Kidney (tissue), 14 donors: ENCODE measurements around the gene CARD11. TPM values are rescaled to one million over a fixed set of nuclear protein-coding genes. Genes with fewer than 3 reads are reported as not detected.
A peak's percentile ranks its signal among the peaks of the same experiment; 100 is the strongest.

Experiments
- DNase-seq, 5 donors: peaks; one replicate each; pipeline ENCODE4 v3.0.0-alpha.2; 2013 to 2020
- FAIRE-seq: peaks from 2 replicates; lab custom pipeline; 2012; peaks lifted over from hg19 to GRCh38; lab: Jason Lieb, UNC
- H3K27ac ChIP-seq, 2 donors: one replicate each; pipeline ENCODE4 v1.7.0; 2013; ENCODE audit warnings: low read depth in 2 of 2, low read length in 2 of 2, inconsistent platforms in 1 of 2
- H3K27me3 ChIP-seq: one replicate; pipeline ENCODE4 v1.7.1; 2013; ENCODE audit warnings: low read length, inconsistent platforms; ENCODE audit not compliant: control insufficient read depth, insufficient read depth
- H3K36me3 ChIP-seq, 3 donors: one replicate each; pipeline versions ENCODE4 v1.7.0 to v1.7.1; 2013; ENCODE audit warnings: low read length in 3 of 3, control low read depth in 1 of 3, inconsistent platforms in 1 of 3; ENCODE audit not compliant: insufficient read depth in 3 of 3, control insufficient read depth in 2 of 3
- H3K4me1 ChIP-seq, 3 donors: one replicate each; pipeline versions ENCODE4 v1.7.0 to v1.7.1; 2013; ENCODE audit warnings: low read length in 3 of 3, inconsistent platforms in 1 of 3, low read depth in 1 of 3; ENCODE audit not compliant: control insufficient read depth in 2 of 3, insufficient read depth in 2 of 3
- H3K4me3 ChIP-seq, 3 donors: one replicate each; pipeline versions ENCODE4 v1.7.0 to v1.8.1; 2013; ENCODE audit warnings: low read length in 3 of 3, control low read depth in 1 of 3, inconsistent platforms in 1 of 3
- H3K9ac ChIP-seq, 3 donors: one replicate each; pipeline versions ENCODE4 v1.7.0 to v1.7.1; 2013; ENCODE audit warnings: low read length in 3 of 3, control low read depth in 1 of 3, inconsistent platforms in 1 of 3
- H3K9me3 ChIP-seq, 3 donors: one replicate each; pipeline versions ENCODE4 v1.7.0 to v1.7.1; 2013; ENCODE audit warnings: low read length in 3 of 3, control low read depth in 1 of 3, inconsistent platforms in 1 of 3; ENCODE audit not compliant: control insufficient read depth in 2 of 3, insufficient read depth in 1 of 3
- intact Hi-C: fragments of 100-400 bp; cut with DNase I; formaldehyde crosslinking; loops from one replicate; pipeline ENCODE4 v1.11.1; 2022
- polyA plus RNA-seq: library from polyadenylated mRNA; stranded (reverse); fragments of 350-450 nt; fragmentation: Illumina TruSeq; extraction: RNeasy Lipid Tissue Mini Kit (QIAGEN cat#74804); gene quantifications from one replicate; pipeline ENCODE4 v1.2.3, GENCODE V29; 2014; ENCODE audit warnings: low read depth, low replicate concordance; ENCODE audit not compliant: insufficient read depth
- total RNA-seq: library from RNA; stranded (reverse); fragmentation: NEBNext Ultra II Directional; extraction: Animal tissue kit (Norgen Biotek cat#: 25700); gene quantifications from one replicate; pipeline ENCODE4 v1.2.1, GENCODE V29; 2021
- TF ChIP-seq, protein P1 (sequence below): IDR thresholded peaks from 3 replicates; pipeline ENCODE4 v1.5.1; 2012; ENCODE audit warnings: mild to moderate bottlenecking, moderate library complexity, borderline replicate concordance; ENCODE audit not compliant: insufficient read depth; ENCODE audit errors: extremely low read depth
- donor health status: control.
- donor health status: control.
- donor health status: control.
- donor health status: control.
- donor health status: control.
- donor health status: DM: yes; HTN: yes; CAD: no.
- donor health status: Normal renal cell carcinoma (clear cell type).

CARD11 gene
- total and polyA plus RNA-seq, 2 donors from 2014 or later: 0.22 to 9.6 TPM

DNA sequence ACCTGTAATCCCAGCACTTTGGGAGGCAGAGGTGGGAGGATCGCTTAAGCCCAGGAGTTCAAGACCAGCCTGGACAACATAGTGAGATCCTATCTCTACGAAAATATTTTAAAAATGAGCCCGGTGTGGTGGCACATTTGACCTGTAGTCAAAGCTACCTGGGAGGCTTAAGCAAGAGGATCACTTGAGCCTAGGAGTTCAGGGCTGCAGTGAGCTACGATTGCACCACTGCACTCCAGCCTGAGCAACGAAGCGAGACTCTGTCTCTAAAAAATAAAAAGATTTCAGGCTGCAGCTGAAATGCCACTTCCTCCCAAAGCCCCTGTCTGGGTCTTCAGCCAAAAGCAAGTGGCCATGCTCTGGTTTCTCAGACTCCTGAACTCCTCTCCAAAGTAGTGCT, 38.7 kb upstream of the CARD11 start:
- no peaks in the 10 kb centered on the region for H3K36me3 ChIP-seq
- intact Hi-C loops: no loop called here
- TF ChIP-seq, protein P1, sequence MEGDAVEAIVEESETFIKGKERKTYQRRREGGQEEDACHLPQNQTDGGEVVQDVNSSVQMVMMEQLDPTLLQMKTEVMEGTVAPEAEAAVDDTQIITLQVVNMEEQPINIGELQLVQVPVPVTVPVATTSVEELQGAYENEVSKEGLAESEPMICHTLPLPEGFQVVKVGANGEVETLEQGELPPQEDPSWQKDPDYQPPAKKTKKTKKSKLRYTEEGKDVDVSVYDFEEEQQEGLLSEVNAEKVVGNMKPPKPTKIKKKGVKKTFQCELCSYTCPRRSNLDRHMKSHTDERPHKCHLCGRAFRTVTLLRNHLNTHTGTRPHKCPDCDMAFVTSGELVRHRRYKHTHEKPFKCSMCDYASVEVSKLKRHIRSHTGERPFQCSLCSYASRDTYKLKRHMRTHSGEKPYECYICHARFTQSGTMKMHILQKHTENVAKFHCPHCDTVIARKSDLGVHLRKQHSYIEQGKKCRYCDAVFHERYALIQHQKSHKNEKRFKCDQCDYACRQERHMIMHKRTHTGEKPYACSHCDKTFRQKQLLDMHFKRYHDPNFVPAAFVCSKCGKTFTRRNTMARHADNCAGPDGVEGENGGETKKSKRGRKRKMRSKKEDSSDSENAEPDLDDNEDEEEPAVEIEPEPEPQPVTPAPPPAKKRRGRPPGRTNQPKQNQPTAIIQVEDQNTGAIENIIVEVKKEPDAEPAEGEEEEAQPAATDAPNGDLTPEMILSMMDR: no peak
- no peak overlapping the region for H3K9ac ChIP-seq
- FAIRE-seq (no peak), DNase-seq (no peak)
- H3K9me3 ChIP-seq: no peaks in the 10 kb centered on the region
- H3K27ac ChIP-seq: no peak overlapping the region
- H3K4me1 ChIP-seq: no peaks in the 10 kb centered on the region
- no peak overlapping the region for H3K4me3 ChIP-seq
- H3K27me3 ChIP-seq: no peaks in the 10 kb centered on the region

DNA sequence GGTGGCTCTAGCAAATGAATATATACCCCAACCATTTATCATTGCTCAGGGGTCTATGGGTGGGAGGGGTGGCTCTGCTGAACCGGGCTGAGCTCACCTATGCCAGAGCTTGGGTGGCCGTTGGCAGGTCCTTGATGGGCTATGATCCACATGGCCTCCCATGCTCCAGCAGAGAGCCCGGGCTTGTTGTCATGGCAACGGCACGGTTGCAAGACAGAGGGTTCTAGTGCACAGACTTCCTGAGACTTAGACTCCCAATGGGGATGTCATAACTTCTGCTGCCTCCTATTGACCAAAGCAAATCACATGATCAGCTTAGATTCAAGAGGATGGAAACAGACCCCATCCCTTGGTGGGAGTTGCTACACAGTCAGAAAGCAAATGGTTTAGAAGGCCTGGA, 36.4 kb upstream of the CARD11 start:
- no peak overlapping the region for H3K27ac ChIP-seq
- H3K36me3 ChIP-seq: no peaks in the 10 kb centered on the region
- TF ChIP-seq, protein P1: no peak
- no peaks in the 10 kb centered on the region for H3K27me3 ChIP-seq
- H3K4me3 ChIP-seq: no peak overlapping the region
- peak in 1 of 5 donors; percentile 48 for DNase-seq
- FAIRE-seq: no peak
- H3K9ac ChIP-seq: no peak overlapping the region
- peaks cover 0 to 13% (median 5%) of the 10 kb centered on the region in 3 donors for H3K9me3 ChIP-seq
- intact Hi-C loops: no loop called here
- H3K4me1 ChIP-seq: no peaks in the 10 kb centered on the region

DNA sequence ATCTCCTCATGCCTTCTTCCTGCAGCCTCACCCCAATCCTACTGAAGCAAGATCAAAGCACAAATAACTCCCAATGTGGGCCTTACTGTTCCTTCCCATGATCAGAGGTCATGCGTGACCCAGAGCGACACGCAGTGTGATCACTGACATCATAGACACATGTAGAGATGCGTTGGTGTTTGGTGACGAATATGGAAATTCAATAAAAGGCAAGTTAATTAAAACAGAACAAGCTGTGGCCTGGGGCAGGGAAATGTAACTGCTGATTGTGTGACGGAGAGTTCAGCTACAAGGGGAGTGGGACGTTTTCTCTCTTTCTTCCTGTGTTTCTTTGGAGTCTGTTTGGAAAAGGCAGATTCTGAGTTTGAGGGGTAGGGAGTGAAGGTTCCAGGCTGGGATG, 34.8 kb upstream of the CARD11 start:
- TF ChIP-seq, protein P1: no peak
- H3K4me3 ChIP-seq: no peak overlapping the region
- H3K4me1 ChIP-seq: no peaks in the 10 kb centered on the region
- no peak overlapping the region for H3K27ac ChIP-seq
- DNase-seq: peak in 3 of 5 donors; percentile 48 to 69 (median 52)
- FAIRE-seq: no peak
- H3K9me3 ChIP-seq: peaks cover 0 to 13% (median 5%) of the 10 kb centered on the region in 3 donors
- no peak overlapping the region for H3K9ac ChIP-seq
- intact Hi-C loops: no loop called here
- H3K27me3 ChIP-seq: no peaks in the 10 kb centered on the region
- no peaks in the 10 kb centered on the region for H3K36me3 ChIP-seq

DNA sequence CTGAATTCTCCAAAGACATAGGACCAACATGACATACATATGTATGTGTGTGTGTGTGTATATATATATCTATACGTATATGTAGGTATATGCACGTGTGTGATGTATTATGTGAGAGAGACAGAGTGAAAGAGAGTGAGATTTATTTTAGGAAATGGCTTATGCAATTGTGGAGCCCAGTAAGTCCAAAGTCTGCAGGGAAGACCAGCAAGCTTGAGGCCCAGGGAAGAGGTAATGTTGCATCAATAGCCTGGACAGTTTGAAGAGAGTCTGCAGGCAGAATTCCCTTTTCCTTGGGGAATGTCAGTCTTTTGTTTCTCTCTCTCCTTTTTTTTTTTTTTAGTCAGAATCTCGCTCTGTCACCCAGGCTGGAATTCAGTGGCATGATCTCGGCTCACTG, 33.0 kb upstream of the CARD11 start:
- peaks cover 0 to 13% (median 5%) of the 10 kb centered on the region in 3 donors for H3K9me3 ChIP-seq
- no peaks in the 10 kb centered on the region for H3K27me3 ChIP-seq
- H3K36me3 ChIP-seq: no peaks in the 10 kb centered on the region
- H3K4me3 ChIP-seq: no peak overlapping the region
- FAIRE-seq (no peak), DNase-seq (no peak)
- H3K27ac ChIP-seq: no peak overlapping the region
- TF ChIP-seq, protein P1: no peak
- intact Hi-C loops: no loop called here
- H3K4me1 ChIP-seq: no peaks in the 10 kb centered on the region
- H3K9ac ChIP-seq: no peak overlapping the region
